GM21529 (cell line): ENCODE measurements around the gene NBL1.

Experiments
- ATAC-seq: cut with Tn5 transposase; IDR thresholded peaks from one replicate; pipeline ENCODE4 v1.9.1; 2021; ENCODE audit not compliant: unreplicated experiment

Gene NBL1

GRCh38 chr1:19643602-19644394 is at the start of gene NBL1:
NBL1 (plus strand) TSS chr1:19644311; CDS start chr1:19655031, 10,720 bp downstream.
- ATAC-seq: no peak

GRCh38 chr1:19596065-19596713 is 47.9 kb upstream of the NBL1 start:
- no peak for ATAC-seq

GRCh38 chr1:19596714-19597495 is 47.2 kb upstream of the NBL1 start:
- peak; percentile 92 for ATAC-seq

GRCh38 chr1:19597496-19598309 is 46.4 kb upstream of the NBL1 start:
- ATAC-seq: no peak

GRCh38 chr1:19599810-19600209 is 44.3 kb upstream of the NBL1 start:
- no peak for ATAC-seq

GRCh38 chr1:19602486-19602885 is 41.6 kb upstream of the NBL1 start:
- ATAC-seq: no peak

GRCh38 chr1:19605967-19606366 is 38.1 kb upstream of the NBL1 start:
- ATAC-seq: no peak

- no peak for ATAC-seq
Measured at GRCh38 chr1:19606817-19607642, 37.1 kb upstream of the NBL1 start.

- ATAC-seq: no peak
Measured at GRCh38 chr1:19608232-19608631, 35.9 kb upstream of the NBL1 start.

- ATAC-seq: no peak
Measured at GRCh38 chr1:19610282-19610981, 33.7 kb upstream of the NBL1 start.

GRCh38 chr1:19612530-19612929 is 31.6 kb upstream of the NBL1 start:
- ATAC-seq: no peak

- ATAC-seq: no peak
Measured at GRCh38 chr1:19613171-19613703, 30.9 kb upstream of the NBL1 start.

GRCh38 chr1:19615438-19615837 is 28.7 kb upstream of the NBL1 start:
- ATAC-seq: no peak

- ATAC-seq: no peak
Measured at GRCh38 chr1:19616489-19616888, 27.6 kb upstream of the NBL1 start.

GRCh38 chr1:19617376-19617775 is 26.7 kb upstream of the NBL1 start:
- ATAC-seq: no peak

GRCh38 chr1:19618428-19618827 is 25.7 kb upstream of the NBL1 start:
- no peak for ATAC-seq

- no peak for ATAC-seq
Measured at GRCh38 chr1:19619697-19620384, 24.3 kb upstream of the NBL1 start.

GRCh38 chr1:19620786-19621185 is 23.3 kb upstream of the NBL1 start:
- ATAC-seq: no peak
